SK-N-SH (cell line): Measurements from ENCODE around the gene C2CD4D. TPM values are rescaled to one million over a fixed set of nuclear protein-coding genes. Genes with fewer than 3 reads are reported as not detected.
A peak's percentile ranks its signal among the peaks of the same experiment; 100 is the strongest.

ENCODE experiments used
- CTCF ChIA-PET: fragments of 300-600, 350-600 bp; formaldehyde crosslinking; extraction: SDS; loops from one replicate; lab custom pipeline; 2021; lab: Yijun Ruan, JAX
- POLR2A ChIA-PET: fragments of 350-600 bp; sonication (Branson Sonifier 250); formaldehyde crosslinking; extraction: SDS; loops from one replicate; lab custom pipeline; 2020; ENCODE audit warnings: antibody characterized with exemption, inconsistent platforms; lab: Yijun Ruan, JAX
- DNase-seq: peaks from one replicate; pipeline ENCODE4 v3.0.0; 2012
- H2AFZ ChIP-seq: fragments of 200-600 bp; sonication (generic); 2 replicates; pipeline ENCODE4 v1.8.1; 2016; ENCODE audit warnings: antibody characterized with exemption, mild to moderate bottlenecking, low read depth
- H3F3A ChIP-seq: fragments of 200-600 bp; sonication (generic); replicated peaks from 2 replicates; pipeline ENCODE3; 2016; ENCODE audit warnings: antibody characterized with exemption, mild to moderate bottlenecking; ENCODE audit not compliant: insufficient read depth
- H3K27ac ChIP-seq, 2 experiments: fragments of 200-500 bp in 1 of 2; fragments of 200-600 bp in 1 of 2; sonication (Bioruptor generic) in 1 of 2; sonication (generic), shearing (Covaris generic) in 1 of 2; 2 replicates each; pipeline versions ENCODE4 v1.5.1 to v1.6.1; 2014 to 2016; ENCODE audit warnings: low read depth in 2 of 2, inconsistent platforms in 1 of 2, low read length in 1 of 2, mild to moderate bottlenecking in 1 of 2, mixed read lengths in 1 of 2
- H3K27me3 ChIP-seq: fragments of 200-600 bp; sonication (generic), shearing (Covaris generic); 2 replicates; pipeline ENCODE4 v1.6.1; 2016; ENCODE audit warnings: mixed run types; ENCODE audit not compliant: insufficient read depth
- H3K36me3 ChIP-seq, 2 experiments: fragments of 200-500 bp in 1 of 2; fragments of 200-600 bp in 1 of 2; sonication (Bioruptor generic) in 1 of 2; sonication (generic) in 1 of 2; replicated peaks in 1 of 2; 2 replicates each; pipeline versions ENCODE3 to v1.5.1; 2014 to 2016; ENCODE audit warnings: low read length in 1 of 2, mild to moderate bottlenecking in 1 of 2; ENCODE audit not compliant: insufficient read depth in 2 of 2, control insufficient read depth in 1 of 2
- H3K4me1 ChIP-seq, 2 experiments: fragments of 200-500 bp in 1 of 2; fragments of 200-600 bp in 1 of 2; sonication (Bioruptor generic) in 1 of 2; sonication (generic), shearing (Covaris generic) in 1 of 2; 2 replicates each; pipeline versions ENCODE4 v1.5.1 to v1.6.1; 2014 to 2016; ENCODE audit warnings: low read depth in 1 of 2, low read length in 1 of 2, mixed run types in 1 of 2; ENCODE audit not compliant: insufficient read depth in 2 of 2, control insufficient read depth in 1 of 2
- H3K4me2 ChIP-seq: fragments of 200-600 bp; sonication (generic), shearing (Covaris generic); 2 replicates; pipeline ENCODE4 v1.6.1; 2017; ENCODE audit warnings: mixed run types
- H3K4me3 ChIP-seq, 2 experiments: fragments of 200-500 bp in 1 of 2; fragments of 200-600 bp in 1 of 2; sonication (Bioruptor generic) in 1 of 2; sonication (generic), shearing (Covaris generic) in 1 of 2; 2 replicates each; pipeline versions ENCODE4 v1.5.1 to v1.8.1; 2014 to 2016; ENCODE audit warnings: low read depth in 2 of 2, inconsistent platforms in 1 of 2, low read length in 1 of 2, mild to moderate bottlenecking in 1 of 2, mixed read lengths in 1 of 2, moderate library complexity in 1 of 2
- H3K79me2 ChIP-seq: fragments of 200-600 bp; sonication (generic); 2 replicates; pipeline ENCODE4 v1.8.1; 2017; ENCODE audit warnings: mild to moderate bottlenecking; ENCODE audit not compliant: insufficient read depth
- H3K9ac ChIP-seq: fragments of 200-600 bp; sonication (generic); 2 replicates; pipeline ENCODE4 v1.6.1; 2017; ENCODE audit warnings: mixed run types
- H3K9me2 ChIP-seq: fragments of 200-600 bp; sonication (generic); 2 replicates; pipeline ENCODE4 v1.6.1; 2017; ENCODE audit warnings: mixed run types
- H3K9me3 ChIP-seq: fragments of 200-600 bp; sonication (generic); 2 replicates; pipeline ENCODE4 v1.6.1; 2017; ENCODE audit warnings: mixed run types, mild to moderate bottlenecking, moderate library complexity
- H4K20me1 ChIP-seq: fragments of 200-600 bp; sonication (generic); 2 replicates; pipeline ENCODE4 v1.6.1; 2017; ENCODE audit warnings: mild to moderate bottlenecking, mixed run types; ENCODE audit not compliant: insufficient read depth
- CTCF ChIP-seq: fragments of 200-600 bp; sonication (generic); IDR thresholded peaks from 2 replicates; pipeline ENCODE4 v1.6.1; 2017; ENCODE audit warnings: antibody characterized with exemption, mild to moderate bottlenecking, moderate library complexity
- EP300 ChIP-seq, 2 experiments: IDR thresholded peaks; 2 replicates each; pipeline versions ENCODE4 v1.4.0 to v1.6.1; 2012; ENCODE audit warnings: borderline replicate concordance in 1 of 2, low read depth in 1 of 2, low read length in 1 of 2
- EZH2phosphoT487 ChIP-seq: fragments of 200-600 bp; sonication (generic); IDR thresholded peaks from 2 replicates; pipeline ENCODE4 v1.6.1; 2017; ENCODE audit warnings: low read depth, mixed run types, mild to moderate bottlenecking, antibody characterized with exemption, moderate library complexity, borderline replicate concordance
- FOSL2 ChIP-seq: IDR thresholded peaks from 2 replicates; pipeline ENCODE4 v1.4.0; 2012; ENCODE audit warnings: low read depth, mild to moderate bottlenecking, moderate library complexity, borderline replicate concordance
- FOXJ3 ChIP-seq: sonication (generic); formaldehyde crosslinking; IDR thresholded peaks from 2 replicates; pipeline ENCODE4 v1.5.1; 2020; ENCODE audit warnings: mild to moderate bottlenecking, missing genetic modification reagents
- FOXM1 ChIP-seq: IDR thresholded peaks from 2 replicates; pipeline ENCODE4 v1.4.0; 2012; ENCODE audit warnings: low read depth, mild to moderate bottlenecking
- GATA2 ChIP-seq: sonication (generic); formaldehyde crosslinking; IDR thresholded peaks from 2 replicates; pipeline ENCODE4 v1.5.0; 2020; ENCODE audit warnings: mild to moderate bottlenecking, missing genetic modification reagents
- NFIC ChIP-seq: IDR thresholded peaks from 2 replicates; pipeline ENCODE4 v1.4.0; 2012; ENCODE audit warnings: borderline replicate concordance
- RCOR1 ChIP-seq: fragments of 150-350 bp; IDR thresholded peaks from 2 replicates; pipeline ENCODE4 v1.6.1; 2017; ENCODE audit warnings: antibody characterized with exemption, low read length
- RXRA ChIP-seq: IDR thresholded peaks from 2 replicates; pipeline ENCODE4 v1.4.0; 2012; ENCODE audit warnings: low read depth, mild to moderate bottlenecking, borderline replicate concordance
- SIN3A ChIP-seq: IDR thresholded peaks from 2 replicates; pipeline ENCODE4 v1.6.1; 2012; ENCODE audit warnings: low read depth, mild to moderate bottlenecking, low read length, moderate library complexity, borderline replicate concordance
- SMC3 ChIP-seq: IDR thresholded peaks from 2 replicates; pipeline ENCODE4 v1.6.1; 2012; ENCODE audit warnings: low read depth, low read length, improper control_type of control experiment
- TCF12 ChIP-seq: IDR thresholded peaks from 2 replicates; pipeline ENCODE4 v1.4.0; 2012
- USF1 ChIP-seq: IDR thresholded peaks from 2 replicates; pipeline ENCODE4 v1.4.0; 2012; ENCODE audit warnings: low read depth, borderline replicate concordance
- YY1 ChIP-seq: IDR thresholded peaks from 2 replicates; pipeline ENCODE4 v1.4.0; 2012; ENCODE audit warnings: low read depth, mild to moderate bottlenecking
- WGBS: methylation state at CpG from one replicate; pipeline ENCODE4 v1.1.6; 2017; ENCODE audit warnings: low lambda C conversion rate; 5-methylcytosine and 5-hydroxymethylcytosine counted together
- polyA plus RNA-seq, 3 experiments: library from polyadenylated mRNA; depleted of rRNA; stranded (reverse); fragments of >200 nt; gene quantifications; 2 replicates each; pipeline ENCODE4 v1.2.3, GENCODE V29; 2012
- TF ChIP-seq, protein P1 (sequence below): IDR thresholded peaks from 2 replicates; pipeline ENCODE4 v1.6.1; 2012; ENCODE audit warnings: mild to moderate bottlenecking, low read depth, low read length, moderate library complexity
- TF ChIP-seq, protein P2 (sequence below): IDR thresholded peaks from 2 replicates; pipeline ENCODE4 v1.4.0; 2012; ENCODE audit warnings: low read depth
- TF ChIP-seq, protein P3 (sequence below): IDR thresholded peaks from 2 replicates; pipeline ENCODE4; 2012
- TF ChIP-seq, protein P4 (sequence below): IDR thresholded peaks from 2 replicates; pipeline ENCODE4 v1.4.0; 2012; ENCODE audit warnings: low read depth, borderline replicate concordance

C2CD4D gene
- polyA plus RNA-seq, 1 of the 3 experiments (the other 2 are of a cell fraction) = not detected

DNA sequence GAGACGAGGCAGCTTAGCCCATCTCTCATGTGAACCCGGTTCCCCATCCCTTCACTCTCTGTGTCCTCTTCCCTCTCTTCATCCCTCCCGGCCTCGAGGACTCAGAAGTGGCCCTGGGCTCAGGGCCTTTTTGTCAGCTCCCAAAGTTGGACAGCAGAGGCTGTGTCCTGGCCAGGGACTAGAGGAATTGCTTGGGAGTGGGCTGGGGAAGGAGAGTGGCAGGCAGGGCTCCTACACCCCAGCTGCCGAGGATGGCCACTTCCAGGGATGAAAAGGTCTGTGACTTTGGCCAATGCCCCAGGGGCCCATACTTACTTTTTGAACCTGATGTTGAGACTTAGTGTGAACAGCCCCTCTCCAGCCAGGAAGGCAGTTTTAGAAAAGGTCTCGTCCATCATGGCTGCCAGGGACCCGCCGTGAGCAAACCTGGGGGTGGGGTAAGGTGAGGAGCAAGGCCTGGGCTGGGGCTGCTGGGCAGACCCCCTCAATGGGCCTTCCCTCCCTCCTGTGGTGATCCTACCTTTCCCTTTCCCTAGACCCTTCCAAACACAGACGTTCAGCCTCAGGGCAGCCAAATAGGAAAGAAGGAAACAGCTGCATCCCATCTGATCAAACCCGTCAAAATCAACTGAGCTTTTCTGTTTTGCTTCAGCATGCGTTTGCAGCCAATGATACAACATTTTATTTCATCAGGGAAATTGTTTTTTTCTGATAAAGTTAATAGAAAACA is 8.4 kb upstream of the C2CD4D start (continued):
- TF ChIP-seq, protein P1, sequence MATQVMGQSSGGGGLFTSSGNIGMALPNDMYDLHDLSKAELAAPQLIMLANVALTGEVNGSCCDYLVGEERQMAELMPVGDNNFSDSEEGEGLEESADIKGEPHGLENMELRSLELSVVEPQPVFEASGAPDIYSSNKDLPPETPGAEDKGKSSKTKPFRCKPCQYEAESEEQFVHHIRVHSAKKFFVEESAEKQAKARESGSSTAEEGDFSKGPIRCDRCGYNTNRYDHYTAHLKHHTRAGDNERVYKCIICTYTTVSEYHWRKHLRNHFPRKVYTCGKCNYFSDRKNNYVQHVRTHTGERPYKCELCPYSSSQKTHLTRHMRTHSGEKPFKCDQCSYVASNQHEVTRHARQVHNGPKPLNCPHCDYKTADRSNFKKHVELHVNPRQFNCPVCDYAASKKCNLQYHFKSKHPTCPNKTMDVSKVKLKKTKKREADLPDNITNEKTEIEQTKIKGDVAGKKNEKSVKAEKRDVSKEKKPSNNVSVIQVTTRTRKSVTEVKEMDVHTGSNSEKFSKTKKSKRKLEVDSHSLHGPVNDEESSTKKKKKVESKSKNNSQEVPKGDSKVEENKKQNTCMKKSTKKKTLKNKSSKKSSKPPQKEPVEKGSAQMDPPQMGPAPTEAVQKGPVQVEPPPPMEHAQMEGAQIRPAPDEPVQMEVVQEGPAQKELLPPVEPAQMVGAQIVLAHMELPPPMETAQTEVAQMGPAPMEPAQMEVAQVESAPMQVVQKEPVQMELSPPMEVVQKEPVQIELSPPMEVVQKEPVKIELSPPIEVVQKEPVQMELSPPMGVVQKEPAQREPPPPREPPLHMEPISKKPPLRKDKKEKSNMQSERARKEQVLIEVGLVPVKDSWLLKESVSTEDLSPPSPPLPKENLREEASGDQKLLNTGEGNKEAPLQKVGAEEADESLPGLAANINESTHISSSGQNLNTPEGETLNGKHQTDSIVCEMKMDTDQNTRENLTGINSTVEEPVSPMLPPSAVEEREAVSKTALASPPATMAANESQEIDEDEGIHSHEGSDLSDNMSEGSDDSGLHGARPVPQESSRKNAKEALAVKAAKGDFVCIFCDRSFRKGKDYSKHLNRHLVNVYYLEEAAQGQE = no peak
- TF ChIP-seq GATA2 (CRISPR knock-in tag) (peak; percentile 52), FOXM1 (no peak), EZH2phosphoT487 (no peak), TCF12 (0 out of 2 replicates have a peak, but pooled peaks have one; percentile 15), EP300 (IDR thresholded peaks at IDR 0.05; ENCODE audit: borderline replicate concordance in 1 of 2, low read depth in 1 of 2, low read length in 1 of 2) (peak in 1 of 2 experiments; percentile 45; a peak in 2 of 4 replicates), YY1 (no peak), FOXJ3 (peak; percentile 67; the same call in 1 of the 2 replicates), RCOR1 (peak; percentile 64; the same call in 1 of the 2 replicates)
- TF ChIP-seq, protein P2, sequence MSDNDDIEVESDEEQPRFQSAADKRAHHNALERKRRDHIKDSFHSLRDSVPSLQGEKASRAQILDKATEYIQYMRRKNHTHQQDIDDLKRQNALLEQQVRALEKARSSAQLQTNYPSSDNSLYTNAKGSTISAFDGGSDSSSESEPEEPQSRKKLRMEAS = no peak

- Histone ChIP-seq H3K27me3 (peaks cover 5% of the 10 kb centered on the region; the same call in 1 of the 2 replicates), H3K36me3 (no peaks in the 10 kb centered on the region), H3K79me2 (no peaks in the 10 kb centered on the region), H3K9me3 (no peaks in the 10 kb centered on the region), H3K4me3 (no peak overlapping the region), H3K27ac (no peak overlapping the region), H4K20me1 (no peaks in the 10 kb centered on the region), H3K4me2 (no peak overlapping the region), H3K9me2 (no peaks in the 10 kb centered on the region), H2AFZ (no peak overlapping the region), H3K4me1 (peaks cover 0 to 36% of the 10 kb centered on the region in 2 experiments; a peak in 1 of 4 replicates), H3F3A (no peaks in the 10 kb centered on the region), H3K9ac (no peak overlapping the region)
- WGBS = 100% methylated on average over 3 of the region's 8 CpGs
- no peak for DNase-seq
- ChIA-PET POLR2A (no interaction called here), CTCF (interaction anchor here (0.9 to 6.8 kb wide), 7 partner anchors 10 to 251 kb away, joined by 3 to 50 read pairs (median 4); partner anchors contain the start of genes CELF3, MRPL9 and RIIAD1)
- TF ChIP-seq CTCF = no peak
- TF ChIP-seq FOXM1 = no peak
- no peak for TF ChIP-seq RCOR1
- no peak for TF ChIP-seq USF1
- TF ChIP-seq SMC3 = no peak
- TF ChIP-seq, protein P3, sequence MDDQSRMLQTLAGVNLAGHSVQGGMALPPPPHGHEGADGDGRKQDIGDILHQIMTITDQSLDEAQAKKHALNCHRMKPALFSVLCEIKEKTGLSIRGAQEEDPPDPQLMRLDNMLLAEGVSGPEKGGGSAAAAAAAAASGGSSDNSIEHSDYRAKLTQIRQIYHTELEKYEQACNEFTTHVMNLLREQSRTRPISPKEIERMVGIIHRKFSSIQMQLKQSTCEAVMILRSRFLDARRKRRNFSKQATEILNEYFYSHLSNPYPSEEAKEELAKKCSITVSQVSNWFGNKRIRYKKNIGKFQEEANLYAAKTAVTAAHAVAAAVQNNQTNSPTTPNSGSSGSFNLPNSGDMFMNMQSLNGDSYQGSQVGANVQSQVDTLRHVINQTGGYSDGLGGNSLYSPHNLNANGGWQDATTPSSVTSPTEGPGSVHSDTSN = no peak
- no peak for TF ChIP-seq SIN3A
- no peak for TF ChIP-seq RXRA
- no peak for TF ChIP-seq NFIC
- TF ChIP-seq, protein P4, sequence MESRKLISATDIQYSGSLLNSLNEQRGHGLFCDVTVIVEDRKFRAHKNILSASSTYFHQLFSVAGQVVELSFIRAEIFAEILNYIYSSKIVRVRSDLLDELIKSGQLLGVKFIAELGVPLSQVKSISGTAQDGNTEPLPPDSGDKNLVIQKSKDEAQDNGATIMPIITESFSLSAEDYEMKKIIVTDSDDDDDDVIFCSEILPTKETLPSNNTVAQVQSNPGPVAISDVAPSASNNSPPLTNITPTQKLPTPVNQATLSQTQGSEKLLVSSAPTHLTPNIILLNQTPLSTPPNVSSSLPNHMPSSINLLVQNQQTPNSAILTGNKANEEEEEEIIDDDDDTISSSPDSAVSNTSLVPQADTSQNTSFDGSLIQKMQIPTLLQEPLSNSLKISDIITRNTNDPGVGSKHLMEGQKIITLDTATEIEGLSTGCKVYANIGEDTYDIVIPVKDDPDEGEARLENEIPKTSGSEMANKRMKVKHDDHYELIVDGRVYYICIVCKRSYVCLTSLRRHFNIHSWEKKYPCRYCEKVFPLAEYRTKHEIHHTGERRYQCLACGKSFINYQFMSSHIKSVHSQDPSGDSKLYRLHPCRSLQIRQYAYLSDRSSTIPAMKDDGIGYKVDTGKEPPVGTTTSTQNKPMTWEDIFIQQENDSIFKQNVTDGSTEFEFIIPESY = no peak
- TF ChIP-seq YY1 = no peak
- TF ChIP-seq FOSL2 = no peak
- TF ChIP-seq EP300 (IDR thresholded peaks at IDR 0.05; ENCODE audit: borderline replicate concordance in 1 of 2, low read depth in 1 of 2, low read length in 1 of 2) = no peak
- TF ChIP-seq FOXJ3 = no peak
- no peak for TF ChIP-seq TCF12
Measured at GRCh38 chr1:151846686-151847237, 7.1 kb upstream of the C2CD4D start.
